Measurements from ENCODE around the gene CDHR4.
"Not testable (repeated sequence)": the region's sequence is repeated elsewhere in the genome, so short reads cannot be mapped to it uniquely, and the experiment has no call there.

The CDHR4 gene

DNA sequence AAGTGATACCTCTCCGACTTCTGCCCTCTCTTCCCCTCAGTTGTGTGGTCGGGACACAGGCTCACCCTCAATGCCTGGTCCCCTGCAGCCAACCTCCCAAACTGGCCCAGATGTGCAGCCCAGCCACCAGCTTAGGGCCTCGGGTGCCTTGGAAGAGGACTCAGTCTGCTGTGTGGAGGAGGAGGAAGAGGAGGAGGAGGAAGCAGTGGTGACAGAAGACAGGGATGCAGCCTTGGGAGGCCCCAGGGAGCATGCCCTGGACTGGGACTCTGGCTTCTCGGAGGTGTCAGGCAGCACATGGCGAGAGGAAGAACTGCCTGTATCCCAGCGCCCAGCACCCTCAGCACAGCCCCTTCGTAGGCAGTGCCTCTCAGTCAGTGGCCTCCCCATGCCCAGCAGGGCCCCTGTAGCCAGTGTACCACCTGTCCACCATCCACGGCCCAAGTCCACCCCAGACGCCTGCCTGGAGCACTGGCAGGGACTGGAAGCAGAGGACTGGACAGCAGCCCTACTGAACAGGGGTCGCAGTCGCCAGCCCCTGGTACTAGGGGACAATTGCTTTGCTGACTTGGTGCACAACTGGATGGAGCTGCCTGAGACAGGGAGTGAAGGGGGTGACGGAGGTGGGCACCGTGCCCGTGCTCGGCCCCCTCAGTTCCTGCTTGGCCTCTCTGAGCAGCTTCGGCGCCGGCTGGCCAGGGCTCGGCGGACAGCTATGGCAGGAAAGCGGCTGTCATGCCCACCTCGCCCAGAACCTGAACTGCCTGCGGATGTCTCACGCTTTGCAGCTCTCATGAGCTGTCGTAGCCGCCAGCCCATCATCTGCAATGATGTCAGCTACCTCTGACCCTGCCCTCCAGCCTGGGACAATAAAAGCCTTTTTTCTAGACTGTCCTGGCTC, 4.7 kb upstream of the CDHR4 start:
- no peak for DNase-seq (ENCODE audit: low read depth, low spot score)

GRCh38 chr3:49803465-49804140, 3.9 kb upstream of the CDHR4 start:
- DNase-seq (ENCODE audit: low read depth, low spot score): no peak

DNA sequence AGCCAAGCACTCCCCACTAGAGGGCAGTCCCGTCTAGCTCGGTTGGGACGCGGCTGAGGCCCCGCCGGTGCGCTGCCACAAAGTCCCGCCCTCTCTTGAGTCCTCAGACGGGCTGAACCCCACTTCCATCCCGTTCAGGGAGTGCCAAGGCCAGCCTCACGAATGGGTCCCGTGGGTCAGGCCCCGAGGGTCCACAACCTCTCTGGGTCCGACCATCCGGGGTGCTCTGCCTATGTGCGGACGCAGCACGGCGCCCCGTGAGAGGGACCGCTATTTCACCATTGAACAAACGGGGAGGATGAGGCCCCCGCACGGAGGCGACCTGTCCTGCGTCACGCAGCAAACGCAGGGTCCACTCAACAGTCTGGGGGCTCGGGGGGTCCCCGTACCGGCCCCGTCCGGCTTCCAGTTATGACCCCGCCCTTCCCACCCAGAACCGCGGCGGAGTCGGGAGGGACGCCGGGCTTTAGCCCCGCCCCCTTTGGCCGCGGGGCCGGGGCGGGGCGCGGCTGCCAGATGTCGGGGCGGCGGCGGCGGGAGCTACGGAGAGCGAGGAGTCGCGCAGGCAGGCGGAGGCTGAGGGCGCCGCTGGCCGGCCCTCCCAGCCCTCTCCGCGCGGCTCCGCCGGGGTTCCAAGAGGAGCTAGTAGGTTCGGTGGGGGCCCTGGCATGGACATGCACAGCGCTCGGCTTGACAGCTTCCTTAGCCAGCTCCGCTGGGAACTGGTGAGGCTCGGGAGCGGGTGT, 3.2 kb upstream of the CDHR4 start, which contains the start of gene INKA1:
Gene INKA1 (plus strand): TSS at position 543 of the 746 bp plus-strand sequence. CDS start 132 bp downstream, at position 675.
- DNase-seq (ENCODE audit: low read depth, low spot score): peak; percentile 75

DNA sequence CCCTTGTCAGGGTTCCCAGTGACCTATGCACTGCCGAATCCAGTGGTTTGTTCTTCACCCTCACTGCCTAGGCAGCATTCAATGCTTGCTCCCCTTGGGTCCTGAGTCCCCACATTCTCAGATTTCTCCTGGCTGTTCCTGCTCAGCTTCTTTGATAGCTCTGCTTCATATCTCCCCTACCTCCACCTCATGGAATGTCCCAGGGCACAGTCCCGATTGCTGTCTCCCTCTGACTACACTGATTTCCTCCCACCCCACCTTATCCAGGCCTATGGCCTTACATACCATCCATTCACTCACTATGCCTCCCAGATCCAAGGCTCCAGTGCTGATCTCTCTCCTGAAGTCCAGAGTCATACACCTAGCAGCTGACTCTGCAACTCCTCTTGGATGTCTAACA, 1.5 kb upstream of the CDHR4 start:
- no peak for DNase-seq (ENCODE audit: low read depth, low spot score)

DNA sequence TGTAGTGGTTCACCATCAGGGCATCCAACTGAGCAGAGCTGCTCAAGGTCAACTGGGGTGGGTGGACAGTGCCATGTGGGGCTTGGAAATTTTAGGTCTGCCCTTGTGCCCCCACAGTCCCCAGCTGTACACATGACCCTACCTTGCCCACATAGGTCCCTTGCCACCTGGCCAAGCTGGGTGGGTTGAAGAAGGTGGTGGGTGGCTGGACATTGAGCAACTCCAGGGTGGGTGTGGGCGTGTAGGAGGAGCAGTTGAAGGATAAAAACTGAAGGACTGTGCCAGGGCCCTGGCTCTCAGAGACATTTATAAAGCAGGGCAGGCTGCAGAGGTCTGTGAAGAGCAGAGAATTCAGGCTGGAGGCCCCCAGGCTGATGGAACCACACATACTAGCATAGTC, 568 bp downstream of the CDHR4 start:
- DNase-seq (ENCODE audit: low read depth, low spot score): no peak

GRCh38 chr3:49794926-49795905, 4.5 kb downstream of the CDHR4 start:
- DNase-seq (ENCODE audit: low read depth, low spot score): no peak

DNA sequence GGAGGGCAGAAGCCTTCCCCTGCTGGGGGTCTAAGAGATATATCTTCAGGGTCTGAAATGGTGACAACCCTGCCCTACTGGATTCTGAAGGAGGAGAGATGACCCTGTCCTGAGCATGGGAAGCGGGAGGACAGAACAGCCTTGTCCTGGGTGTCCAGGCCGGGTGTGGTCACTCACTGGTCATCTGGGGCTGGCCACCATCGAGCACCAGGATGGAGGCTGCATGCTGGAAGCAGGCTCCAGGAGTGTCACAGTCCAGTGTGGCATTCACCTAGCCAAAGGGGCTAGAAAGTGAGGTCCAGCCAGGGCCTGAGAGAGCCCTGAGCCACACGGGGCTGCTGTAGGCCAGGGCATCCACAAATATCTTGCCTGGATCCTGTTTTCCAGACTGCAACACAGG, 5.2 kb downstream of the CDHR4 start:
- no peak for DNase-seq (ENCODE audit: low read depth, low spot score)

DNA sequence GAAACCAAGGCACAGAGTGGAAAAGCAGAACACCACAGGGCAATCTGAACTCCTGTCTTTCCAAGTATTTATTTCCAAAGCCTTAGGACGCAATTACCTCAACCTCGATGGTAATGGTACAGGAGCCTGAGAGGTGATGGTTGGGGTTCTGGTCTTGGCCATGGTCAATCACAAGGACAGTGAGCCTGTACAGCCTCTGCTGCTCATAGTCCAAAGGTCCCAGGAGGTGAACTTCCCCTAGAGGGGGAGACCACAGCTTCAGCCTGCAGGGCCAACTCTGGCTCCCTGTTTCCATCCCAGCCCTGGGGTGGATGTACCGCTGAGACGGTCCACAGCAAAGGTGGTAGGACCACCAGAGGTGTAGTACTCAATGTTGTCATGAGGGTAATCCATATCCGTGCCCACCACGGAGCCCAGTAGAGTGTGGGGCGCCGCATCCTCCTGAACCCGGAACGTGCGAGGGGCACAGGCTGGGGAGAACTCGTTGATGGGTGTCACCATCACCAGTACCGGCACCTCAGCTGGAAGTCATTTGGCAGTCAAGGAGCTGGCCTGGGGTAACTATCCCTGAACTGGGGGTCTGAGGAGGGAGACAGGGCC, 6.1 kb downstream of the CDHR4 start:
- no peak for DNase-seq (ENCODE audit: low read depth, low spot score)

- no peak for DNase-seq (ENCODE audit: low read depth, low spot score)
Observed at GRCh38 chr3:49792371-49793150, 7.1 kb downstream of the CDHR4 start.

DNA sequence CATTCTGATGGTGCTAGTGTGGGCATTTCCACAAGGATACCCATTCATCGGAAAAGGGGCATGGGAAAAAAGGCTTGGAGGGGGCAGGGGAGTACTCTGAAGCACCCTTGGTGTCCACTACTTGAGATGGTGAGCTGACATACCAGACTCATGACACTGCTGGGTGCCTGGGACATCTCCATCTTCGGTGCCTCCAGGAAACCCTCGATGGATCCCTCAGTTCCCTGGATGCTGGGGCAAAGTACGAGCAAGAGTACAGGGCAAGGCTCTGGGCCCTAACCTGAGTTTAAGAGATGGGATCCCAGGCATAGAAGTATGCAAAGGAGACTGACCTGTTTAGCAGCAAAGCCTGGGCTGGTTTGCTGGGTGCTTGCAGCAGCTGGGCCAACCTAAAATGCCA, 8.1 kb downstream of the CDHR4 start:
- DNase-seq (ENCODE audit: low read depth, low spot score): no peak

- DNase-seq (ENCODE audit: low read depth, low spot score): no peak
Observed at GRCh38 chr3:49790626-49791411, 8.9 kb downstream of the CDHR4 start.

- DNase-seq (ENCODE audit: low read depth, low spot score): no peak
Observed at GRCh38 chr3:49788056-49788455, 11.6 kb downstream of the CDHR4 start.

- no peak for DNase-seq (ENCODE audit: low read depth, low spot score)
Observed at GRCh38 chr3:49787536-49787935, 12.1 kb downstream of the CDHR4 start.

DNA sequence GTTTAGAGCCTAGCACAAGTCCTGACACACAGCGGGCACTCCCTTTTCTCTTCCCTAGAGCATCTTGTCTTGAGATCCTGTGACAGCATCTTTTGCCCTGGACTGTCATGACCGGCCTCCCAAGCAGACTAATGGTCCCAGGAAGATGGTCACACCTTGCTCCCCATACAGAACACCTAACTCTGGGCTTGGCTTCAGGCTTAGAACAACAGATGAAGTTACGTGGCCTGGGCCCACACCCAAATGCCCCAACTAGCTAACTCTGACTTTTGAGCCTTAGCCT, 12.6 kb downstream of the CDHR4 start:
- DNase-seq (ENCODE audit: low read depth, low spot score): no peak

DNA sequence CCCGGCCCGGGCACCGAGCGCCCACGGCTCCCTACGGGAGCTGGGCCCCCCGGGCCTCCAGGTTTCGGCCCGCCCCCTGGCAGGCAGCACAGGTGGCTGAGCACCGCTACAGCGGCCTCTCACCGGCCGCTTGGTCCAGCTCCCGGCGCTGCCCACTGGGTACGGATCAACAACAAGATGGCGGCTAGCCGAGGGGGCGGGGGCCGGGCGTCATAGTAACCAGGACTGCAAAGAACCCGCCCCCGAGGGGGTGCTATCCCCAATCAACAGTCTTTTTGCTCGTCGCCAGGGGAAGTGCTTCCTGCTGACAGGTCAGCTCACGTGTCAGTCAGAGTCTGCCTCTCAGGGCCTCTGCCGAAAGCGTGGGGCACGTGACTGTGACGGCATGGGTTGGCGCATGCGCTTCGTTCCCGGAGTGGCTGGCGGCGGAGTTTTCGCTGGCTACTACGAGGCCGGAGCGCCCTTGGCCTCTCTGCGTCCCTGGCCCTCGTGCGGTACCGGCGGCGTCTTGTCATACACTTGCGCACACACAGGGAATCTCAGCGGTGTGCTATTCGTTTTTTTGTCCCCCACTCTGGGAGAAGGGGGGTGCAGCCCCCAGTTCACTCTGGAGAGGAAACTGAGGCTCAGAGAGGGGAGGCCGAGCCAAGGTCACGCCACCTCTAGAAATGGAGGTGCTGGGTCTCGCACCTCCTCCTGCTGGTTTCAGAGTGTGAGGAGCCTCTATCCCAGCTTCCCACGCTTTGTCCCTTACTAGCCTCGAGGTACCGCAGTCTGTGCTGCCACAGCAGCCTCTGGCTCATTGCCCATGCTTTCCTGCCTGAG, 13.1 kb downstream of the CDHR4 start, which contains the start of gene IP6K1:
Gene IP6K1 (minus strand): TSS at position 186 of the 825 bp plus-strand sequence. CDS start 38,502 bp downstream, outside the sequence.
- peak; percentile 99 for DNase-seq (ENCODE audit: low read depth, low spot score)

DNA sequence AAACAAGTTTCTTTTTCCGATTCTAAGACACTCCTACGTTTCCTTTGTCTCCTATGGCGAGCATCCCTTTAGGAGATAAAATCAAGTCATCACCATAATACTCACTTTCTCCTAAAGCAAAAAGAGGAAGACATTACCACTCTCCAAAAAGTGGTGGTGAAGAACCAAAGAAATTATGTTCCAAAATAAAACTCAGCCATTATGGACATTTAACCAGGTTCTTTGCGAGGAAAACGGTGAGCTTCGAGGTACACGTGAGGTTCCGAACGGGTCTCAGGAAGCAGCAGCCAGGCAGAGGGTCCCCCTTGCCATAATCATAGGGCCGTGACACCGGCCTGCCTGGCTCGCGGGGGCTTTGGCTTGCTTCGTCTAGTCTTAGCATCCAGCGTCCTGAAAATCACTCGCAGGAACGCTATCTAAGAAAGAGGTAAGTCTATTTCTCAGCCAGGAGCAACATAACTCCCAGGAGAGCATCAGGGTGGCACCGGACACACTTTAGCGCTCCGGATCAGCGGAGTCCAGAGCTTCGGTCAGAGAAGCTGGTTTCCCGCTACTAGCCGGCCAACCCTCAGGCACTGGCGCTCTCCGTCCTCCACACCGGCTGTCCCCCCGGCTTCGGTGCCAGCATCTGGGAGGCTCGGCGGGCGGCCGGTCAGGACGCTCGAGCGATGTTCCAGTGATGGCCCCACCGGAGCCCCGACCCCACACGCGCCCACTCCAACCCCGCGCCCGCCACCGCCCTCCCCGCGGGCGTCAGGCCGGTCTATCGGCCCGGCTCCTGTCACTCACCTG, 13.9 kb downstream of the CDHR4 start:
- no peak for DNase-seq (ENCODE audit: low read depth, low spot score)

- not testable (repeated sequence) for DNase-seq (ENCODE audit: low read depth, low spot score)
Observed at GRCh38 chr3:49782277-49782676, 17.4 kb downstream of the CDHR4 start.

All from activated CD4-positive, CD25-positive, alpha-beta regulatory T cell treated with anti-CD3 and anti-CD28 coated beads, Interleukin-2, amount 50 U/mL, for 16 hours (primary cell).